ENCODE data around the gene ATAD5.

- TF ChIP-seq CTCF (IDR thresholded peaks at IDR 0.05) (no peak), POLR2A (IDR thresholded peaks at IDR 0.05) (no peak)
Observed at GRCh38 chr17:30922235-30923030, 90.7 kb downstream of the ATAD5 start.

Data from stomach (tissue), 4 donors.